ENCODE results near the gene MRPL49.

DNA sequence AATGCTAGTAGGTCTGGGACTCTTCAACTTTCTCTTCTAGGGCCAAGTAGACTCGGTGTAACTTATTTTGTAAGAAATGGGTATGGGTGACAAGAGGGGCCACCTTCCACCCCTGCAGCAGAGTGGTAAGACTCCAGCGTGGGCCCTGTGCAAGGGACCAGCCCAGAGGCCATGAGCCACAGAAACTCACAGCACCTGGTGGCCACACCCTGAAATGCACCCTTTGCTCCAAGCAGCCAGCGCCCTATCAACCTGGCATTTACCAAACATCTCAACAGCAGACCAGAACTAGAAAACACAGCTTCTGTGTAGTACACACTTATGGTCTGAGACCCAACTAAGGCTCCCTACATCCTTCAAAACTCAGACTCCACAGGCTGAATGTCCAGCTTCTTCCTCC lies 44.0 kb upstream of the MRPL49 start:
- TF ChIP-seq, protein P1, sequence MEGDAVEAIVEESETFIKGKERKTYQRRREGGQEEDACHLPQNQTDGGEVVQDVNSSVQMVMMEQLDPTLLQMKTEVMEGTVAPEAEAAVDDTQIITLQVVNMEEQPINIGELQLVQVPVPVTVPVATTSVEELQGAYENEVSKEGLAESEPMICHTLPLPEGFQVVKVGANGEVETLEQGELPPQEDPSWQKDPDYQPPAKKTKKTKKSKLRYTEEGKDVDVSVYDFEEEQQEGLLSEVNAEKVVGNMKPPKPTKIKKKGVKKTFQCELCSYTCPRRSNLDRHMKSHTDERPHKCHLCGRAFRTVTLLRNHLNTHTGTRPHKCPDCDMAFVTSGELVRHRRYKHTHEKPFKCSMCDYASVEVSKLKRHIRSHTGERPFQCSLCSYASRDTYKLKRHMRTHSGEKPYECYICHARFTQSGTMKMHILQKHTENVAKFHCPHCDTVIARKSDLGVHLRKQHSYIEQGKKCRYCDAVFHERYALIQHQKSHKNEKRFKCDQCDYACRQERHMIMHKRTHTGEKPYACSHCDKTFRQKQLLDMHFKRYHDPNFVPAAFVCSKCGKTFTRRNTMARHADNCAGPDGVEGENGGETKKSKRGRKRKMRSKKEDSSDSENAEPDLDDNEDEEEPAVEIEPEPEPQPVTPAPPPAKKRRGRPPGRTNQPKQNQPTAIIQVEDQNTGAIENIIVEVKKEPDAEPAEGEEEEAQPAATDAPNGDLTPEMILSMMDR (conservative IDR thresholded peaks at IDR 0.05; ENCODE audit: low read depth, low read length): peak; percentile 70
- no peak for TF ChIP-seq EZH2 (IDR thresholded peaks at IDR 0.05; ENCODE audit: borderline replicate concordance, low read depth, low read length, poor library complexity, severe bottlenecking)

Measured in A673 (cell line).